CD4-positive, alpha-beta T cell (primary cell): Measurements from ENCODE around the gene ABCA13. TPM values are rescaled to one million over a fixed set of nuclear protein-coding genes. Genes with fewer than 3 reads are reported as not detected.

Experiments used
- ATAC-seq: fragments of 200-7000 bp; cut with Tn5 transposase; one replicate; pipeline ENCODE4 v1.10.0; 2022; ENCODE audit warnings: mild to moderate bottlenecking; ENCODE audit not compliant: poor library complexity
- CTCF ChIA-PET: fragments of 350-600 bp; sonication (Branson Sonifier 250); formaldehyde crosslinking; loops from one replicate; lab custom pipeline; 2021; ENCODE audit warnings: antibody characterized with exemption, inconsistent platforms; lab: Charles Lee
- POLR2A ChIA-PET: fragments of 350-600 bp; sonication (Branson Sonifier 250); formaldehyde crosslinking; loops from one replicate; lab custom pipeline; 2021; ENCODE audit warnings: antibody characterized with exemption, inconsistent platforms; lab: Charles Lee
- DNase-seq, 14 experiments: peaks; one replicate each; pipeline ENCODE4 v3.0.0-alpha.2; 2013 to 2020; ENCODE audit warnings: mixed read lengths in 2 of 14
- H3K27ac ChIP-seq, 2 donors: one replicate each; pipeline versions ENCODE4 v1.5.1 to v1.7.0; 2013; ENCODE audit warnings: low read length in 2 of 2, low read depth in 1 of 2, mild to moderate bottlenecking in 1 of 2
- H3K27me3 ChIP-seq, 2 experiments: 1 replicate in 1 of 2; 2 replicates in 1 of 2; pipeline versions ENCODE4 v1.6.1 to v1.7.0; 2013; ENCODE audit warnings: low read length in 2 of 2, control low read depth in 1 of 2, mild to moderate bottlenecking in 1 of 2, moderate library complexity in 1 of 2; ENCODE audit not compliant: insufficient read depth in 2 of 2, control insufficient read depth in 1 of 2
- H3K36me3 ChIP-seq: one replicate; pipeline ENCODE4 v1.6.1; 2013; ENCODE audit warnings: low read length, control low read depth; ENCODE audit not compliant: insufficient read depth
- H3K4me1 ChIP-seq: one replicate; pipeline ENCODE4 v1.6.1; 2013; ENCODE audit warnings: low read length, control low read depth; ENCODE audit not compliant: insufficient read depth
- H3K4me3 ChIP-seq: one replicate; pipeline ENCODE4 v1.5.1; 2013; ENCODE audit warnings: mild to moderate bottlenecking, low read length, moderate library complexity
- H3K9me3 ChIP-seq, 2 experiments: 1 replicate in 1 of 2; 2 replicates in 1 of 2; pipeline versions ENCODE4 v1.6.1 to v1.7.0; 2013; ENCODE audit warnings: low read length in 2 of 2, mild to moderate bottlenecking in 2 of 2, control low read depth in 1 of 2, moderate library complexity in 1 of 2; ENCODE audit not compliant: control insufficient read depth in 1 of 2, insufficient read depth in 1 of 2
- H3K27ac Mint-ChIP-seq: one replicate; pipeline ENCODE4 v1.8.0; 2020; ENCODE audit warnings: mixed read lengths
- H3K27me3 Mint-ChIP-seq: one replicate; pipeline ENCODE4 v1.8.0; 2021; ENCODE audit warnings: mixed read lengths
- H3K36me3 Mint-ChIP-seq: one replicate; pipeline ENCODE4 v1.8.0; 2021; ENCODE audit warnings: low read depth, mixed read lengths
- H3K4me1 Mint-ChIP-seq: one replicate; pipeline ENCODE4 v1.8.0; 2021; ENCODE audit warnings: low read depth, mixed read lengths
- H3K4me3 Mint-ChIP-seq: one replicate; pipeline ENCODE4 v1.8.0; 2020; ENCODE audit warnings: mild to moderate bottlenecking, mixed read lengths
- H3K9me3 Mint-ChIP-seq: one replicate; pipeline ENCODE4 v1.8.0; 2020; ENCODE audit warnings: mixed read lengths
- CTCF ChIP-seq: fragments of 200-600 bp; IDR thresholded peaks from one replicate; pipeline ENCODE4 v1.8.0; 2022; ENCODE audit warnings: antibody characterized with exemption, mild to moderate bottlenecking
- intact Hi-C, 2 experiments: fragments of 100-400 bp; cut with DNase I in 1 of 2; cut with micrococcal nuclease in 1 of 2; formaldehyde crosslinking; loops; one replicate each; pipeline versions ENCODE4 v1.15.1 to v1.9.0; 2023 to 2025; cut with DNase I, micrococcal nuclease
- total RNA-seq, 174 experiments: library from RNA in 2 of 174; stranded (reverse) in 2 of 174; gene quantifications; one replicate each; pipeline ENCODE4 v1.2.3 and lab custom pipeline; 2021 to 2026

Gene ABCA13
- total RNA-seq, 2 experiments from 2014 or later: not detected

- Mint-ChIP-seq H3K36me3 (no peaks in the 10 kb centered on the region), H3K4me3 (no peak overlapping the region), H3K4me1 (peaks cover 13% of the 10 kb centered on the region), H3K27me3 (no peaks in the 10 kb centered on the region), H3K9me3 (peaks cover 5% of the 10 kb centered on the region), H3K27ac (no peak overlapping the region)
- DNase-seq (no peak), ATAC-seq (no peak)
- no peak overlapping the region for H3K27ac ChIP-seq
- CTCF ChIA-PET: no interaction called here
- H3K4me1 ChIP-seq: no peaks in the 10 kb centered on the region
- TF ChIP-seq CTCF: no peak
- H3K4me3 ChIP-seq: no peak overlapping the region
- intact Hi-C loops: no loop called here
- POLR2A ChIA-PET: no interaction called here
- peaks cover 0 to 3% of the 10 kb centered on the region in 2 experiments for H3K9me3 ChIP-seq
- H3K27me3 ChIP-seq: no peaks in the 10 kb centered on the region
- no peaks in the 10 kb centered on the region for H3K36me3 ChIP-seq
Measured at GRCh38 chr7:48446721-48447120, 275.5 kb downstream of the ABCA13 start.

- CTCF ChIA-PET: no interaction called here
- intact Hi-C loops: no loop called here
Measured at GRCh38 chr7:48452218-48452617, 281.0 kb downstream of the ABCA13 start.

GRCh38 chr7:48454750-48455192, 283.5 kb downstream of the ABCA13 start:
- H3K4me1 Mint-ChIP-seq: no peaks in the 10 kb centered on the region
- CTCF ChIA-PET: no interaction called here
- H3K36me3 Mint-ChIP-seq: no peaks in the 10 kb centered on the region
- DNase-seq (no peak), ATAC-seq (no peak)
- Histone ChIP-seq H3K36me3 (no peaks in the 10 kb centered on the region), H3K27ac (no peak overlapping the region), H3K4me1 (no peaks in the 10 kb centered on the region), H3K4me3 (no peak overlapping the region), H3K27me3 (no peaks in the 10 kb centered on the region), H3K9me3 (peaks cover 0 to 16% of the 10 kb centered on the region in 2 experiments)
- POLR2A ChIA-PET: no interaction called here
- no peak overlapping the region for H3K4me3 Mint-ChIP-seq
- H3K27ac Mint-ChIP-seq: no peak overlapping the region
- no peaks in the 10 kb centered on the region for H3K27me3 Mint-ChIP-seq
- no peak for TF ChIP-seq CTCF
- H3K9me3 Mint-ChIP-seq: no peaks in the 10 kb centered on the region
- intact Hi-C loops: no loop called here

More at GRCh38 chr7:48452218-48452617, 281.0 kb downstream of the ABCA13 start:
- Histone ChIP-seq H3K4me3 (no peak overlapping the region), H3K27ac (no peak overlapping the region), H3K36me3 (no peaks in the 10 kb centered on the region), H3K9me3 (peaks cover 0 to 16% of the 10 kb centered on the region in 2 experiments), H3K4me1 (no peaks in the 10 kb centered on the region), H3K27me3 (no peaks in the 10 kb centered on the region)
- POLR2A ChIA-PET: no interaction called here
- no peak for DNase-seq
- no peak for ATAC-seq
- Mint-ChIP-seq H3K27me3 (no peaks in the 10 kb centered on the region), H3K36me3 (no peaks in the 10 kb centered on the region), H3K27ac (no peak overlapping the region), H3K4me3 (no peak overlapping the region), H3K9me3 (no peaks in the 10 kb centered on the region), H3K4me1 (no peaks in the 10 kb centered on the region)
- TF ChIP-seq CTCF: no peak
